GM12873 (cell line): ENCODE measurements around the gene KPNB1.

Source experiments
- CTCF ChIP-seq: IDR thresholded peaks from 2 replicates; pipeline ENCODE4 v1.5.1; 2012; ENCODE audit warnings: low read depth, mild to moderate bottlenecking, moderate library complexity, low read length, control low read depth; ENCODE audit not compliant: insufficient read depth; ENCODE audit errors: missing control alignments

The KPNB1 gene

GRCh38 chr17:47687328-47687690 lies 37.6 kb downstream of the KPNB1 start:
- TF ChIP-seq CTCF, result no peak

GRCh38 chr17:47687748-47688147 lies 38.0 kb downstream of the KPNB1 start:
- no peak for TF ChIP-seq CTCF

- no peak for TF ChIP-seq CTCF
Observed at GRCh38 chr17:47690121-47690520, 40.4 kb downstream of the KPNB1 start.

- TF ChIP-seq CTCF, result no peak
Observed at GRCh38 chr17:47692137-47692894, 42.6 kb downstream of the KPNB1 start.

GRCh38 chr17:47692895-47693730 lies 43.4 kb downstream of the KPNB1 start:
- no peak for TF ChIP-seq CTCF

GRCh38 chr17:47693731-47694580 lies 44.2 kb downstream of the KPNB1 start, which contains the start of gene TBKBP1:
Gene TBKBP1, plus strand, starts transcription at chr17:47694161. Its CDS starts 1,952 bp downstream, at chr17:47696113.
- TF ChIP-seq CTCF, result no peak
